HepG2 (cell line): ENCODE measurements around the gene CREBBP.

Source experiments
- CEBPB ChIP-seq: IDR thresholded peaks from 2 replicates; pipeline ENCODE4 v1.6.1; 2011; ENCODE audit warnings: low read depth, low read length, improper control_type of control experiment, borderline replicate concordance
- DPF2 ChIP-seq: sonication (generic); formaldehyde crosslinking; IDR thresholded peaks from 2 replicates; pipeline ENCODE4 v1.4.0; 2020; ENCODE audit warnings: mild to moderate bottlenecking, low read depth, missing genetic modification reagents, borderline replicate concordance
- JUNB ChIP-seq: sonication (generic); formaldehyde crosslinking; IDR thresholded peaks from 2 replicates; pipeline ENCODE4 v1.8.0; 2022; ENCODE audit warnings: missing genetic modification reagents, mild to moderate bottlenecking, borderline replicate concordance
- MAFK ChIP-seq, 2 experiments: IDR thresholded peaks in 1 of 2; conservative IDR thresholded peaks in 1 of 2; 2 replicates each; pipeline ENCODE4 v1.6.1; 2011; ENCODE audit warnings: improper control_type of control experiment in 2 of 2, low read length in 2 of 2
- PPARG ChIP-seq: conservative IDR thresholded peaks from 2 replicates; pipeline ENCODE4 v1.6.1; 2016; ENCODE audit warnings: missing biosample characterization, missing genetic modification reagents
- TF ChIP-seq, protein P1 (sequence below): sonication (generic); formaldehyde crosslinking; IDR thresholded peaks from 2 replicates; pipeline ENCODE4 v1.5.0; 2020; ENCODE audit warnings: mild to moderate bottlenecking, missing genetic modification reagents, moderate library complexity
- TF ChIP-seq, protein P2 (sequence below): IDR thresholded peaks from 2 replicates; pipeline ENCODE4 v1.6.1; 2012; ENCODE audit warnings: inconsistent platforms

DNA sequence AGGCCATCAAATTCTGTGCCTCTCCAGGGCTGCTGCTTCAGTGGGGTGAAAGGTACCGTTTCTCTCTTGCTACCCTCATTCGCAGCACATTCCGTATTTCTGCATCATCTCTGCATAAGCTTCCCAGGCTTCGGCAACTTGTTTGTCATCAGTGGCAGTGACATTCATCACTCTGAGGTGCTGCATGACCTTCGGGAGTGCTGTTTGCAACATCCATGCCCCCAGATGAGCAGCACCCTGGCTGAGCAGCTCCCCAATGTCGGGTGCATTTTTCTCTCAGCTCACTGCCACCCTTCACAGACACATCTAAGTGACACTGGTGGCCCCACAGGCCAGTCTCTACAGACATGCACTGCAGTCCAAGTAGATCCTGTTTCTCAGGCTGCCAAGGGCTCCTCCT is 3.8 kb downstream of the CREBBP start:
- TF ChIP-seq MAFK (conservative IDR thresholded peaks at IDR 0.05 in 1 of 2, IDR thresholded peaks at IDR 0.05 in 1 of 2; ENCODE audit: low read length in 2 of 2): no peak
- TF ChIP-seq JUNB: no peak
- no peak for TF ChIP-seq CEBPB
- TF ChIP-seq, protein P1, sequence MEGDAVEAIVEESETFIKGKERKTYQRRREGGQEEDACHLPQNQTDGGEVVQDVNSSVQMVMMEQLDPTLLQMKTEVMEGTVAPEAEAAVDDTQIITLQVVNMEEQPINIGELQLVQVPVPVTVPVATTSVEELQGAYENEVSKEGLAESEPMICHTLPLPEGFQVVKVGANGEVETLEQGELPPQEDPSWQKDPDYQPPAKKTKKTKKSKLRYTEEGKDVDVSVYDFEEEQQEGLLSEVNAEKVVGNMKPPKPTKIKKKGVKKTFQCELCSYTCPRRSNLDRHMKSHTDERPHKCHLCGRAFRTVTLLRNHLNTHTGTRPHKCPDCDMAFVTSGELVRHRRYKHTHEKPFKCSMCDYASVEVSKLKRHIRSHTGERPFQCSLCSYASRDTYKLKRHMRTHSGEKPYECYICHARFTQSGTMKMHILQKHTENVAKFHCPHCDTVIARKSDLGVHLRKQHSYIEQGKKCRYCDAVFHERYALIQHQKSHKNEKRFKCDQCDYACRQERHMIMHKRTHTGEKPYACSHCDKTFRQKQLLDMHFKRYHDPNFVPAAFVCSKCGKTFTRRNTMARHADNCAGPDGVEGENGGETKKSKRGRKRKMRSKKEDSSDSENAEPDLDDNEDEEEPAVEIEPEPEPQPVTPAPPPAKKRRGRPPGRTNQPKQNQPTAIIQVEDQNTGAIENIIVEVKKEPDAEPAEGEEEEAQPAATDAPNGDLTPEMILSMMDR (CRISPR knock-in tag): no peak
- TF ChIP-seq PPARG: no peak
- TF ChIP-seq, protein P2, sequence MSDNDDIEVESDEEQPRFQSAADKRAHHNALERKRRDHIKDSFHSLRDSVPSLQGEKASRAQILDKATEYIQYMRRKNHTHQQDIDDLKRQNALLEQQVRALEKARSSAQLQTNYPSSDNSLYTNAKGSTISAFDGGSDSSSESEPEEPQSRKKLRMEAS: no peak
- no peak for TF ChIP-seq DPF2 (CRISPR knock-in tag)
